ENCODE data around the gene CAMTA1.

DNA sequence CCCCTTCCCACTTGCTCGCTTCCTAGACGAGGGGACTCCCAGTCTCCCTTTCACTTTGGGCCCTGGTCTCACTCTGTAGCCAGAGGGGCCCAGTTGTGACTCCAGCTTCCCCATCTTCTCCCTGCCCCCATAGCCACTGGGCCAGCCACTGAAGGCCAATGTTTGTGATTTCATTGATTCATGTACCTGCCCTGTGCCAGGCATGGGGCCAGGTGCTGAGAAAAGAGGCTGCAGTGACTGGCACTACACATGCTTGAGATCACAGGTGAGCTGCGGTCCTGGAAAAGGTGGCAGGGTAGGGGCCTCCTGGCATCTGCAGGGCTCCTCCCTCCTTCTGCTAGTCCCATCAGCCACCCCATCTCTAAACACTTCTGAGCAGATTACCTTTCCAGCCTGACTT is 640.5 kb downstream of the CAMTA1 start:
- TF ChIP-seq, protein P1, sequence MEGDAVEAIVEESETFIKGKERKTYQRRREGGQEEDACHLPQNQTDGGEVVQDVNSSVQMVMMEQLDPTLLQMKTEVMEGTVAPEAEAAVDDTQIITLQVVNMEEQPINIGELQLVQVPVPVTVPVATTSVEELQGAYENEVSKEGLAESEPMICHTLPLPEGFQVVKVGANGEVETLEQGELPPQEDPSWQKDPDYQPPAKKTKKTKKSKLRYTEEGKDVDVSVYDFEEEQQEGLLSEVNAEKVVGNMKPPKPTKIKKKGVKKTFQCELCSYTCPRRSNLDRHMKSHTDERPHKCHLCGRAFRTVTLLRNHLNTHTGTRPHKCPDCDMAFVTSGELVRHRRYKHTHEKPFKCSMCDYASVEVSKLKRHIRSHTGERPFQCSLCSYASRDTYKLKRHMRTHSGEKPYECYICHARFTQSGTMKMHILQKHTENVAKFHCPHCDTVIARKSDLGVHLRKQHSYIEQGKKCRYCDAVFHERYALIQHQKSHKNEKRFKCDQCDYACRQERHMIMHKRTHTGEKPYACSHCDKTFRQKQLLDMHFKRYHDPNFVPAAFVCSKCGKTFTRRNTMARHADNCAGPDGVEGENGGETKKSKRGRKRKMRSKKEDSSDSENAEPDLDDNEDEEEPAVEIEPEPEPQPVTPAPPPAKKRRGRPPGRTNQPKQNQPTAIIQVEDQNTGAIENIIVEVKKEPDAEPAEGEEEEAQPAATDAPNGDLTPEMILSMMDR (IDR thresholded peaks at IDR 0.05), result no peak
- no peak for TF ChIP-seq POLR2A (IDR thresholded peaks at IDR 0.05)
- no peak for TF ChIP-seq POLR2AphosphoS5 (IDR thresholded peaks at IDR 0.05; ENCODE audit: insufficient read depth in 1 of 2, low read depth in 1 of 2)
